ENCODE measurements around the gene C7orf57. TPM values are rescaled to one million over a fixed set of nuclear protein-coding genes. Genes with fewer than 3 reads are reported as not detected.

C7orf57 gene
- total RNA-seq, 4 donors from 2014 or later = not detected

DNA sequence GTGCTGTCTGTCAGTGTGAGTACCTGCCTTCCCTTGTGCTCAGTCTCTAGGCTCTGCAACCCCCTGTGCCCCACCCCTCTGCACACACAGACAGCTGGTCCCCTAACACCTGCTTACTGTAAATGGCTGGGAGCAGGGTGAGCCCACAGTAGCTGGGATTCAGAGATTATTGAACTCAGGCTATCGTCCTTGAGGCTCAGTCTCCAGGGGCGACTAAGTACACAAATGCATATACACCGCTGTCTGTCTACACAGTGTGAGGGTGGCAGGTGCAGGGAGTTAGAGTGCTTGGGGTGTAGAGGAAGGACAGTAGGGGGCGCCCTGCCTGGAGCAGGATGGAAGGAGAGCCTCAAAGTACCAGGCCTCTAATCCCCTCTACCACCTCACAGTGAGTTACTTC is 66.6 kb downstream of the C7orf57 start:
- H3K36me3 ChIP-seq = peaks cover 6 to 95% (median 76%) of the 10 kb centered on the region in 4 donors

DNA sequence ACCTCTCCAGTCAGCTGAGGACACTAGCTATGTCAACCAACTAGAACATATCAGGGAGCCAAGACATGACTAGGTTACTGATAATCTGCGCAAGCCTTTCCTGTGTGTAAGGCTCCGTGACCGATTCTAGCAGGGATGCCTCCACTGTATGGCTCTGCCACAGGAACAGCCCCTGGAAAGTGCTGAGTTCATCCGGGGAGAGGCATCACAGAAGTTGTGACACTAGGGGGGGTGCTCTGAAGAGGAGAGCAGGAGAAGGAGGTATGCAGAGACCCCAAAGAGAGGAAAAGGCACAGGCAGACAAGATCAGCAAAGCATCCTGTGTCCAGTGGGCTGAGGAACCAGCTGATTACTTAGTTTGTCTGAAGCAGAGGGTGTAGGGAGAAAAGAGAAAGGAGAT is 67.2 kb downstream of the C7orf57 start:
- no peak for TF ChIP-seq EP300 (IDR thresholded peaks at IDR 0.05)
- TF ChIP-seq POLR2A (IDR thresholded peaks at IDR 0.05; ENCODE audit: low read depth) = no peak
- TF ChIP-seq POLR2AphosphoS5 (IDR thresholded peaks at IDR 0.05) = no peak
- no peak for TF ChIP-seq CTCF (IDR thresholded peaks at IDR 0.05)
- WGBS = 95% methylated on average over 4 of the region's 4 CpGs
- intact Hi-C loops (cut with DNase I) = no loop called here
- Histone ChIP-seq H3K9me3 (no peaks in the 10 kb centered on the region), H3K27ac (replicated peaks in 1 of 4) (no peak overlapping the region), H3K4me1 (no peaks in the 10 kb centered on the region), H3K36me3 (peaks cover 7 to 96% (median 79%) of the 10 kb centered on the region in 4 donors), H3K27me3 (no peaks in the 10 kb centered on the region), H3K4me3 (no peak overlapping the region)
- peak; percentile 34 for DNase-seq (ENCODE audit: extremely low spot score)

More for the DNA sequence above, 66.6 kb downstream of the C7orf57 start:
- 81% methylated on average over 4 of the region's 4 CpGs for WGBS
- Histone ChIP-seq H3K27ac (replicated peaks in 1 of 4) (no peak overlapping the region), H3K4me3 (no peak overlapping the region), H3K4me1 (peaks cover 0 to 1% (median 0%) of the 10 kb centered on the region in 4 donors), H3K9me3 (no peaks in the 10 kb centered on the region), H3K27me3 (no peaks in the 10 kb centered on the region)
- TF ChIP-seq POLR2A (IDR thresholded peaks at IDR 0.05; ENCODE audit: low read depth) = no peak
- no peak for TF ChIP-seq POLR2AphosphoS5 (IDR thresholded peaks at IDR 0.05)
- no peak for TF ChIP-seq EP300 (IDR thresholded peaks at IDR 0.05)
- no peak for TF ChIP-seq CTCF (IDR thresholded peaks at IDR 0.05)
- intact Hi-C loops (cut with DNase I) = no loop called here
- peak; percentile 64 for DNase-seq (ENCODE audit: extremely low spot score)

- DNase-seq (ENCODE audit: extremely low spot score) = peak; percentile 19
- H3K27me3 ChIP-seq = no peaks in the 10 kb centered on the region
- no peaks in the 10 kb centered on the region for H3K9me3 ChIP-seq
- H3K27ac ChIP-seq (replicated peaks in 1 of 4) = no peak overlapping the region
- intact Hi-C loops (cut with DNase I) = no loop called here
- H3K4me1 ChIP-seq = no peaks in the 10 kb centered on the region
- no peak for TF ChIP-seq EP300 (IDR thresholded peaks at IDR 0.05)
- no peak for TF ChIP-seq POLR2A (IDR thresholded peaks at IDR 0.05; ENCODE audit: low read depth)
- no peak for TF ChIP-seq CTCF (IDR thresholded peaks at IDR 0.05)
- TF ChIP-seq POLR2AphosphoS5 (IDR thresholded peaks at IDR 0.05) = no peak
- H3K4me3 ChIP-seq = no peak overlapping the region
- 97% methylated on average over 5 of the region's 5 CpGs for WGBS
- H3K36me3 ChIP-seq = peaks cover 16 to 93% (median 78%) of the 10 kb centered on the region in 4 donors
These were observed 69.7 kb downstream of the C7orf57 start for GRCh38 chr7:48105045-48105444.

DNA sequence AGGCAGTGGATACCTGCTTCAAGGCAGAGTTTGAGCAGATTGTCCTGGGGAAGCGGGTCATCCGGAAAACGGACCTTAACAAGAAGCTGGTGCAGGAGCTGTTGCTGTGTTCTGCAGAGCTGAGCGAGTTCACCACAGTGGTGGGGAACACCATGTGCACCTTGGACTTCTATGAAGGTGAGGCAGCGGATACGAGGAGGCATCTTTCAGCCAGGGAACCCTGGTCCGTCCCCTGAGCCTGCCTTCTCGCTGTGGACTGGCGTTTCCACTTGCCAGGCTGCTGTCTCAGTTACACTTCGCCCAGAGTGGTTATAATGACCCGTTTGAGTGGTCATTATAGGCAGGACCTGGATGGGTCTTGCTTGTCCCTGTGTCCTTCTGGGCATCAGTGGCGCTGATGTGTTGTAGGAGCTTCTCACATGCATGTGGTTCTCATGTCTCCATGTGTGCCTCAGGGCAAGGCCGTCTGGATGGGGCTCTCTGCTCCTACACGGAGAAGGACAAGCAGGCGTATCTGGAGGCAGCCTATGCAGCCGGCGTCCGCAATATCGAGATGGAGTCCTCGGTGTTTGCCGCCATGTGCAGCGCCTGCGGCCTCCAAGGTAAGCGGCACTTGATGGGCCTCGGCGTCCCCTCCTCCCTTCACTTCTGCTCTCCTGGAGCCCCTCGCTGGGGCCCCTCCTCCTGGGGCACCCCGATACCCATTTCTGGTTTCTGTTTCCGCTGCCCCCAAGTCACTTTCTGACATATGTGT is 71.7 kb downstream of the C7orf57 start:
- intact Hi-C loops (cut with DNase I) = no loop called here

More for the DNA sequence above, 71.7 kb downstream of the C7orf57 start:
- DNase-seq (ENCODE audit: extremely low spot score) = peak; percentile 85
- TF ChIP-seq EP300 (IDR thresholded peaks at IDR 0.05) (no peak), POLR2AphosphoS5 (IDR thresholded peaks at IDR 0.05) (no peak), CTCF (IDR thresholded peaks at IDR 0.05) (no peak)
- Histone ChIP-seq H3K36me3 (peaks cover 16 to 72% (median 66%) of the 10 kb centered on the region in 4 donors), H3K9me3 (no peaks in the 10 kb centered on the region), H3K4me3 (no peak overlapping the region), H3K27me3 (no peaks in the 10 kb centered on the region), H3K4me1 (no peaks in the 10 kb centered on the region), H3K27ac (replicated peaks in 1 of 4) (no peak overlapping the region)
- WGBS = 94% methylated on average over 28 of the region's 29 CpGs
